OCI-M2 (cell line): ENCODE data around the gene MYO1F.
"Not testable (repeated sequence)": the region's sequence is repeated elsewhere in the genome, so short reads cannot be mapped to it uniquely, and the experiment has no call there.

Source experiments
- DNase-seq: peaks from one replicate; lab custom pipeline; 2025; ENCODE audit not compliant: unreplicated experiment; lab: John Stamatoyannopoulos, UW

MYO1F gene

GRCh38 chr19:8600816-8601215, 23.6 kb upstream of the MYO1F start:
- DNase-seq = no peak

GRCh38 chr19:8600064-8600463, 22.8 kb upstream of the MYO1F start:
- no peak for DNase-seq

GRCh38 chr19:8596168-8596567, 18.9 kb upstream of the MYO1F start:
- DNase-seq = no peak

GRCh38 chr19:8595651-8596050, 18.4 kb upstream of the MYO1F start:
- no peak for DNase-seq

- no peak for DNase-seq
These were observed 16.7 kb upstream of the MYO1F start for GRCh38 chr19:8593931-8594330.

GRCh38 chr19:8592231-8593009, 15.2 kb upstream of the MYO1F start:
- peak; percentile 88 for DNase-seq

- no peak for DNase-seq
These were observed 12.0 kb upstream of the MYO1F start for GRCh38 chr19:8589177-8589714.

- DNase-seq = no peak
These were observed 8.9 kb upstream of the MYO1F start for GRCh38 chr19:8585894-8586750.

- no peak for DNase-seq
These were observed 8.0 kb upstream of the MYO1F start for GRCh38 chr19:8584965-8585893.

GRCh38 chr19:8580710-8581281, 3.6 kb upstream of the MYO1F start:
- peak; percentile 26 for DNase-seq

- DNase-seq = no peak
These were observed 1.5 kb upstream of the MYO1F start for GRCh38 chr19:8578642-8579265.

GRCh38 chr19:8577741-8578140, 499 bp upstream of the MYO1F start:
- no peak for DNase-seq

- DNase-seq = no peak
These were observed 809 bp downstream of the MYO1F start for GRCh38 chr19:8576273-8576993.

GRCh38 chr19:8575467-8575997, 1.7 kb downstream of the MYO1F start:
- DNase-seq = no peak

- DNase-seq = not testable (repeated sequence)
These were observed 2.7 kb downstream of the MYO1F start for GRCh38 chr19:8574619-8574922.

GRCh38 chr19:8573316-8573715, 3.9 kb downstream of the MYO1F start:
- no peak for DNase-seq

GRCh38 chr19:8571006-8571411, 6.2 kb downstream of the MYO1F start:
- no peak for DNase-seq

- no peak for DNase-seq
These were observed 8.0 kb downstream of the MYO1F start for GRCh38 chr19:8569066-8569771.
